Measurements from ENCODE around the gene APOBEC3F.
A peak's percentile ranks its signal among the peaks of the same experiment; 100 is the strongest.
"Not testable (repeated sequence)": the region's sequence is repeated elsewhere in the genome, so short reads cannot be mapped to it uniquely, and the experiment has no call there.

APOBEC3F gene

DNA sequence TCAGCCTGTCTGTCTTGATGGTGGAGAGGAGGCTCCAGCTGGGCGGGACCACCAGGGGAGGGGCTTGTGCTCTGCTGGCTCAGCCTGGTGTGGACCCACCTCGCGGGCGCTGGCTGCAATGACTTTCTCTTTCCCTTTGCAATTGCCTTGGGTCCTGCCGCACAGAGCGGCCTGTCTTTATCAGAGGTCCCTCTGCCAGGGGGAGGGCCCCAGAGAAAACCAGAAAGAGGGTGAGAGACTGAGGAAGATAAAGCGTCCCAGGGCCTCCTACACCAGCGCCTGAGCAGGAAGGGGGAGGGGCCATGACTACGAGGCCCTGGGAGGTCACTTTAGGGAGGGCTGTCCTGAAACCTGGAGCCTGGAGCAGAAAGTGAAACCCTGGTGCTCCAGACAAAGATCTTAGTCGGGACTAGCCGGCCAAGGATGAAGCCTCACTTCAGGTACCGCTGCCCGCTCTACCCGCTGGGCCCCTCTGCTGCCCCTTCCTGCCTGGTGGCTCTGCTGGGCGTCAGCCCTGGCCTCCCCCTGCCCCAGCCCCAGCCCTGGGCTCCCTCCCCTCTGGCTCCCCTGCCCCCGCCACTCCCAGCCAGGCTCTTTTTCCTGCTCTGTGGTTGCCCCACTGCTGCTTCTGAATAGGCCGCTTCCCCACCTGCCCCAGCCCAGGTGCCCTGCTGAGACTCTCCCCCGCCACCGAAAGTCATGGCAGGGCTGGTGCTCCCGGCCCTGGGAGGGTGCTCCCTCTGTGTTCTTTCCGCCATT lies at the start of gene APOBEC3F:
APOBEC3F (plus strand) TSS at position 327 of the 759 bp plus-strand sequence; CDS start at position 424, 97 bp downstream.
- peak within 1 kb of the TSS; percentile 94 for H3K4me2 ChIP-seq (ENCODE audit: insufficient read depth, low read length)
- H4K20me1 ChIP-seq (ENCODE audit: insufficient read depth, low read length); H3K9me3 ChIP-seq (ENCODE audit: insufficient read depth, low read length, severe bottlenecking); H3K79me2 ChIP-seq (ENCODE audit: insufficient read depth, low read length); H3K27me3 ChIP-seq (ENCODE audit: insufficient read depth, low read length, poor library complexity); H3K36me3 ChIP-seq (ENCODE audit: insufficient read depth, low read length): not testable (repeated sequence)
- H3K4me1 ChIP-seq (ENCODE audit: insufficient read depth, low read length) = peaks cover 21% of the 10 kb centered on the region
- TF ChIP-seq, protein P1, sequence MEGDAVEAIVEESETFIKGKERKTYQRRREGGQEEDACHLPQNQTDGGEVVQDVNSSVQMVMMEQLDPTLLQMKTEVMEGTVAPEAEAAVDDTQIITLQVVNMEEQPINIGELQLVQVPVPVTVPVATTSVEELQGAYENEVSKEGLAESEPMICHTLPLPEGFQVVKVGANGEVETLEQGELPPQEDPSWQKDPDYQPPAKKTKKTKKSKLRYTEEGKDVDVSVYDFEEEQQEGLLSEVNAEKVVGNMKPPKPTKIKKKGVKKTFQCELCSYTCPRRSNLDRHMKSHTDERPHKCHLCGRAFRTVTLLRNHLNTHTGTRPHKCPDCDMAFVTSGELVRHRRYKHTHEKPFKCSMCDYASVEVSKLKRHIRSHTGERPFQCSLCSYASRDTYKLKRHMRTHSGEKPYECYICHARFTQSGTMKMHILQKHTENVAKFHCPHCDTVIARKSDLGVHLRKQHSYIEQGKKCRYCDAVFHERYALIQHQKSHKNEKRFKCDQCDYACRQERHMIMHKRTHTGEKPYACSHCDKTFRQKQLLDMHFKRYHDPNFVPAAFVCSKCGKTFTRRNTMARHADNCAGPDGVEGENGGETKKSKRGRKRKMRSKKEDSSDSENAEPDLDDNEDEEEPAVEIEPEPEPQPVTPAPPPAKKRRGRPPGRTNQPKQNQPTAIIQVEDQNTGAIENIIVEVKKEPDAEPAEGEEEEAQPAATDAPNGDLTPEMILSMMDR (IDR thresholded peaks at IDR 0.05; ENCODE audit: borderline replicate concordance, extremely low read depth, low read length, poor library complexity, severe bottlenecking) = peak; percentile 20
- H3K4me3 ChIP-seq (ENCODE audit: low read depth in 1 of 2, low read length in 2 of 2) = peak within 1 kb of the TSS; percentile 53 to 71
- ATAC-seq (ENCODE audit: insufficient read depth, low read depth) = peak; percentile 94
- peak within 1 kb of the TSS; percentile 70 for H3K9ac ChIP-seq (ENCODE audit: low read depth, low read length)
- H3K27ac ChIP-seq (ENCODE audit: low read length) = peak within 1 kb of the TSS; percentile 79
- H2AFZ ChIP-seq (ENCODE audit: low read depth, low read length) = peak within 1 kb of the TSS; percentile 67
- DNase-seq = peak; percentile 87

DNA sequence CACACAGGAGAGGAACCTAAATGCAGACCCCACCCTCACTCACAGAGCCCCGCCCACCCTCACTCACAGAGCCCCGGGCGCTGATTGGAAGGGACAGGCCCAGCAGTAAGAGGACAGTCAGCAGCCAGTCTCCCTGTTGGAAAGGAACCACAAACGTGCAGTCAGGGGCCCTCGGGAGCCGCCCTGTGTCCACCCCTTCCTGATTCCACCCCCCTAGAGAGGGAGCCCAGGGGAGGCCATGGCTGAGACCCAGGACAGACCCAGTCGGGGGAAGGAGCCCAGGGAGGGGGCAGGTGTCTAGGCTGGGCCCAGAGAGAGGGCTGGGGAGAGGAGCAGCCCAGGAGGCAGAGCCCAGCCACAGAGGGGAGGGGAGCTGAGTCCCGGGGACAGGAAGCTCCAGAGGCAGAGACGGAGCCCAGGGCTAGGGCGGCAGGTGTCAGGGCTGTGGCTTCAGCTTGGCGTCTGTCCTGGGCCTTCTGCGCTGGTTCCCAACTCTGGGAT lies 47.7 kb upstream of the APOBEC3F start:
- not testable (repeated sequence) for H3K27ac ChIP-seq (ENCODE audit: low read length); H3K4me2 ChIP-seq (ENCODE audit: insufficient read depth, low read length); H2AFZ ChIP-seq (ENCODE audit: low read depth, low read length)

DNA sequence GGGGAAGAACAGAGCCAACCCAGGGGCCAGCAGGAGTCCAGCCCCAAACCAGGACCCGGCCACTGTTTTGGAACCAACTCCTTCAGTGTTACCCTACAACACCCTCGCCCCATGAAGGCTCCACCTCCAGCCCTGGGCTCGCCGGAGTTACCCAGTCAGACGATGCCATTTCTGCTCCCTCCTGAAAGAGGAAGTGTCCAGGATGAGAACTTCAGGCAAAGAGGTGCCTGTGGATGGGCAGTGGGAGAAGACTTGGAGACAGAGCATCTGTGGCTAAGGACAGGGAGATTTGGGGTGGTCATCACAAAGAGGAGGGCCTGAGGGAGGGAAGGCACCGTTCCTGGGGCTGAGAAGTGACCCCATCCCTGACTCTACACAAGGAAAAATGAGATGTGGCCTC lies 44.6 kb upstream of the APOBEC3F start:
- H2AFZ ChIP-seq (ENCODE audit: low read depth, low read length) = no peak overlapping the region
- no peaks in the 10 kb centered on the region for H4K20me1 ChIP-seq (ENCODE audit: insufficient read depth, low read length)
- no peak for ATAC-seq (ENCODE audit: insufficient read depth, low read depth)
- H3K27me3 ChIP-seq (ENCODE audit: insufficient read depth, low read length, poor library complexity) = no peaks in the 10 kb centered on the region
- no peaks in the 10 kb centered on the region for H3K4me1 ChIP-seq (ENCODE audit: insufficient read depth, low read length)
- H3K79me2 ChIP-seq (ENCODE audit: insufficient read depth, low read length) = no peaks in the 10 kb centered on the region
- no peak for DNase-seq
- H3K9ac ChIP-seq (ENCODE audit: low read depth, low read length) = no peak overlapping the region
- H3K4me2 ChIP-seq (ENCODE audit: insufficient read depth, low read length) = no peak overlapping the region
- no peak overlapping the region for H3K27ac ChIP-seq (ENCODE audit: low read length)
- H3K4me3 ChIP-seq (ENCODE audit: low read depth in 1 of 2, low read length in 2 of 2) = no peak overlapping the region
- no peaks in the 10 kb centered on the region for H3K36me3 ChIP-seq (ENCODE audit: insufficient read depth, low read length)
- no peaks in the 10 kb centered on the region for H3K9me3 ChIP-seq (ENCODE audit: insufficient read depth, low read length, severe bottlenecking)
- no peak for TF ChIP-seq EZH2 (IDR thresholded peaks at IDR 0.05; ENCODE audit: borderline replicate concordance, low read depth, low read length, severe bottlenecking)
- TF ChIP-seq, protein P1 (IDR thresholded peaks at IDR 0.05; ENCODE audit: borderline replicate concordance, extremely low read depth, low read length, poor library complexity, severe bottlenecking) = no peak

More for the DNA sequence above, 47.7 kb upstream of the APOBEC3F start:
- H3K79me2 ChIP-seq (ENCODE audit: insufficient read depth, low read length); H3K27me3 ChIP-seq (ENCODE audit: insufficient read depth, low read length, poor library complexity); H3K9me3 ChIP-seq (ENCODE audit: insufficient read depth, low read length, severe bottlenecking); H3K9ac ChIP-seq (ENCODE audit: low read depth, low read length); H4K20me1 ChIP-seq (ENCODE audit: insufficient read depth, low read length); H3K4me3 ChIP-seq (ENCODE audit: low read depth in 1 of 2, low read length in 2 of 2); H3K4me1 ChIP-seq (ENCODE audit: insufficient read depth, low read length); H3K36me3 ChIP-seq (ENCODE audit: insufficient read depth, low read length): not testable (repeated sequence)
- DNase-seq (peak; percentile 39), ATAC-seq (ENCODE audit: insufficient read depth, low read depth) (peak; percentile 93)

DNA sequence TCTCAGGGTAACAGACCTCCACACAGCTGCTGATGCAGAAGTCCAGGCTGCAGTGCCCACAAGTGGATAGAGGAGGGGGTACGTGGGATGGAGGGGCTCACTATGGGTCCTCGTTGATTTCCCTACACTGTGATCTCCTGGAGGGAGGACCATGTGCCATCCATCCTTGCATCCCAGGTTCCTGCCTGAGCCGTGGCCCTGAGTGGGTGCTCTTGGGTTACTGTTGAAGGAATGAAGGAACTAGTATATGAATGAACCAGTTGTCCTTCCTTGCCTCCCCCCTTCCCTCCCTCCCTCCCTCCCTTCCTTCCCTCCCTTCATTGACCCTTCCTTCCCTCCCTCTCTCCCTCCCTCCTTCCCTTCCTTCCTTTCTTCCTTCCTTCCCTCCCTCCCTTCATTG lies 43.1 kb upstream of the APOBEC3F start:
- H4K20me1 ChIP-seq (ENCODE audit: insufficient read depth, low read length) = no peaks in the 10 kb centered on the region
- H3K9ac ChIP-seq (ENCODE audit: low read depth, low read length) = no peak overlapping the region
- ATAC-seq (ENCODE audit: insufficient read depth, low read depth) = no peak
- no peak overlapping the region for H3K4me3 ChIP-seq (ENCODE audit: low read depth in 1 of 2, low read length in 2 of 2)
- no peak for DNase-seq
- no peaks in the 10 kb centered on the region for H3K27me3 ChIP-seq (ENCODE audit: insufficient read depth, low read length, poor library complexity)
- no peak overlapping the region for H3K4me2 ChIP-seq (ENCODE audit: insufficient read depth, low read length)
- H3K27ac ChIP-seq (ENCODE audit: low read length) = no peak overlapping the region
- TF ChIP-seq EZH2 (IDR thresholded peaks at IDR 0.05; ENCODE audit: borderline replicate concordance, low read depth, low read length, severe bottlenecking) = no peak
- TF ChIP-seq, protein P1 (IDR thresholded peaks at IDR 0.05; ENCODE audit: borderline replicate concordance, extremely low read depth, low read length, poor library complexity, severe bottlenecking) = no peak
- H3K79me2 ChIP-seq (ENCODE audit: insufficient read depth, low read length) = no peaks in the 10 kb centered on the region
- no peaks in the 10 kb centered on the region for H3K9me3 ChIP-seq (ENCODE audit: insufficient read depth, low read length, severe bottlenecking)
- no peak overlapping the region for H2AFZ ChIP-seq (ENCODE audit: low read depth, low read length)
- no peaks in the 10 kb centered on the region for H3K36me3 ChIP-seq (ENCODE audit: insufficient read depth, low read length)
- H3K4me1 ChIP-seq (ENCODE audit: insufficient read depth, low read length) = no peaks in the 10 kb centered on the region
